ENCODE data around the gene F2RL3.

DNA sequence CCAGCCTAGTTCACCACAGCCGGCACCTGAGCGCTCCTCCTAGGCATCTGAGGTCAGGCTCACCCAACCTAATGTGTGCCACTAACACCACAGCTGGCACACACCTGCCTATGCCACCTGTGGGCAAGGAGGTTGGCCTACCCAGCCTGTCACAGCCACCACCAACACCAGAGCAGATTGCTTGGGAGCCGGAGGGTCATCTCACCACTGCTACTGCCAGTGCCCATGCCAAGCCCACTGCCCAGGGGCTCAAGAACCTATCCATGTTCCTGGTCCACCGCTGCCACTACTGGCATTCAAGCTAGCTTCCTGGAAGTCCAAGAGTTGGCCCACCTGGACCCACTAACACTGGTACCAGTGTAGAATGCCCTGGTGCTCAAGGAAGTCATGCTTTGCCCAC is 42.5 kb downstream of the F2RL3 start:
- TF ChIP-seq, protein P1, sequence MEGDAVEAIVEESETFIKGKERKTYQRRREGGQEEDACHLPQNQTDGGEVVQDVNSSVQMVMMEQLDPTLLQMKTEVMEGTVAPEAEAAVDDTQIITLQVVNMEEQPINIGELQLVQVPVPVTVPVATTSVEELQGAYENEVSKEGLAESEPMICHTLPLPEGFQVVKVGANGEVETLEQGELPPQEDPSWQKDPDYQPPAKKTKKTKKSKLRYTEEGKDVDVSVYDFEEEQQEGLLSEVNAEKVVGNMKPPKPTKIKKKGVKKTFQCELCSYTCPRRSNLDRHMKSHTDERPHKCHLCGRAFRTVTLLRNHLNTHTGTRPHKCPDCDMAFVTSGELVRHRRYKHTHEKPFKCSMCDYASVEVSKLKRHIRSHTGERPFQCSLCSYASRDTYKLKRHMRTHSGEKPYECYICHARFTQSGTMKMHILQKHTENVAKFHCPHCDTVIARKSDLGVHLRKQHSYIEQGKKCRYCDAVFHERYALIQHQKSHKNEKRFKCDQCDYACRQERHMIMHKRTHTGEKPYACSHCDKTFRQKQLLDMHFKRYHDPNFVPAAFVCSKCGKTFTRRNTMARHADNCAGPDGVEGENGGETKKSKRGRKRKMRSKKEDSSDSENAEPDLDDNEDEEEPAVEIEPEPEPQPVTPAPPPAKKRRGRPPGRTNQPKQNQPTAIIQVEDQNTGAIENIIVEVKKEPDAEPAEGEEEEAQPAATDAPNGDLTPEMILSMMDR (IDR thresholded peaks at IDR 0.05; ENCODE audit: low read length) = no peak
- TF ChIP-seq EZH2 (IDR thresholded peaks at IDR 0.05; ENCODE audit: borderline replicate concordance, low read length) = no peak

All from OCI-LY1 (cell line).